HCT116 (cell line): ENCODE results near the gene CALML6. TPM values are rescaled to one million over a fixed set of nuclear protein-coding genes. Genes with fewer than 3 reads are reported as not detected.

Experiments
- ATAC-seq: fragments of 200-7000 bp; cut with Tn5 transposase; 2 replicates; pipeline ENCODE4 v1.9.1; 2020; ENCODE audit warnings: mild to moderate bottlenecking, moderate library complexity
- BruUV-seq: library from RNA; stranded (reverse); fragments of 400-500 nt; replicated peaks from 2 replicates; lab custom pipeline; 2021; lab: Mats Ljungman, UMichigan
- CTCF ChIA-PET: fragments of 300-600 bp; sonication (Branson Sonifier 250); formaldehyde crosslinking; loops from one replicate; lab custom pipeline; 2021; ENCODE audit warnings: antibody characterized with exemption; lab: Charles Lee
- POLR2A ChIA-PET: fragments of 300-600, 350-600 bp; sonication (Branson Sonifier 250); formaldehyde crosslinking; loops from one replicate; lab custom pipeline; 2021; ENCODE audit warnings: antibody characterized with exemption; lab: Charles Lee
- RAD21 ChIA-PET, 2 experiments: fragments of 300-600 bp; sonication (Branson Sonifier 250); formaldehyde crosslinking; loops; one replicate each; lab custom pipeline; 2023; ENCODE audit warnings: low total read pairs in 2 of 2; ENCODE audit not compliant: uncharacterized antibody in 2 of 2, unreplicated experiment in 2 of 2, low non-redundant PET in 1 of 2; lab: Charles Lee
- DNase-seq: peaks from one replicate; pipeline ENCODE4 v3.0.0-alpha.2; 2010; ENCODE audit warnings: low read depth, low spot score
- H2AFZ ChIP-seq: fragments of 200-600 bp; shearing (Covaris generic), sonication (generic); 2 replicates; pipeline ENCODE4 v1.6.1; 2017; ENCODE audit warnings: low read depth, mixed run types, mixed read lengths, antibody characterized with exemption, low read length; ENCODE audit not compliant: poor library complexity, severe bottlenecking
- H3K27ac ChIP-seq: 2 replicates; pipeline ENCODE4 v1.5.1; 2012; ENCODE audit warnings: low read depth, low read length
- H3K27me3 ChIP-seq: fragments of 200-600 bp; sonication (generic); 2 replicates; pipeline ENCODE4 v1.6.1; 2016; ENCODE audit warnings: mixed run types, low read length, mixed read lengths; ENCODE audit not compliant: insufficient read depth
- H3K36me3 ChIP-seq, 2 experiments: fragments of 200-500 bp in 1 of 2; fragments of 200-600 bp in 1 of 2; sonication (Bioruptor generic) in 1 of 2; sonication (generic) in 1 of 2; 2 replicates each; pipeline versions ENCODE4 v1.5.1 to v1.6.1; 2014 to 2016; ENCODE audit warnings: low read length in 2 of 2, inconsistent platforms in 1 of 2, mixed read lengths in 1 of 2, mixed run types in 1 of 2; ENCODE audit not compliant: insufficient read depth in 2 of 2, control insufficient read depth in 1 of 2
- H3K4me1 ChIP-seq, 2 experiments: fragments of 200-600 bp in 1 of 2; sonication (generic) in 1 of 2; 2 replicates each; pipeline versions ENCODE4 v1.5.1 to v1.6.1; 2012 to 2017; ENCODE audit warnings: low read length in 2 of 2, inconsistent platforms in 1 of 2, mild to moderate bottlenecking in 1 of 2, mixed read lengths in 1 of 2, mixed run types in 1 of 2, moderate library complexity in 1 of 2; ENCODE audit not compliant: insufficient read depth in 2 of 2, control insufficient read depth in 1 of 2
- H3K4me2 ChIP-seq: fragments of 200-600 bp; sonication (generic); 2 replicates; pipeline ENCODE4 v1.6.1; 2017; ENCODE audit warnings: mixed run types, low read length, mixed read lengths
- H3K4me3 ChIP-seq, 2 experiments: fragments of 200-600 bp in 1 of 2; sonication (generic) in 1 of 2; replicated peaks in 1 of 2; 2 replicates each; pipeline ENCODE4 v1.5.1; 2011 to 2016; ENCODE audit warnings: low read length in 2 of 2, control low read depth in 1 of 2, low read depth in 1 of 2, mild to moderate bottlenecking in 1 of 2, mixed read lengths in 1 of 2, mixed run types in 1 of 2
- H3K79me2 ChIP-seq: fragments of 200-600 bp; sonication (generic); 2 replicates; pipeline ENCODE4 v1.6.1; 2017; ENCODE audit warnings: mild to moderate bottlenecking, mixed run types, low read length, moderate library complexity, mixed read lengths; ENCODE audit not compliant: insufficient read depth
- H3K9ac ChIP-seq: fragments of 200-600 bp; sonication (generic); 2 replicates; pipeline ENCODE4 v1.6.1; 2016; ENCODE audit warnings: low read length, mixed read lengths
- H3K9me2 ChIP-seq: fragments of 200-600 bp; sonication (generic), shearing (Covaris generic); 2 replicates; pipeline ENCODE4 v1.6.1; 2017; ENCODE audit warnings: mixed run types, mild to moderate bottlenecking, moderate library complexity; ENCODE audit not compliant: insufficient read depth
- H3K9me3 ChIP-seq, 2 experiments: fragments of 200-500 bp in 1 of 2; fragments of 200-600 bp in 1 of 2; sonication (Bioruptor generic) in 1 of 2; sonication (generic) in 1 of 2; 2 replicates each; pipeline ENCODE4 v1.6.1; 2014 to 2017; ENCODE audit warnings: low read length in 2 of 2, mixed read lengths in 2 of 2, inconsistent platforms in 1 of 2, low read depth in 1 of 2, mild to moderate bottlenecking in 1 of 2, mixed run types in 1 of 2, moderate library complexity in 1 of 2; ENCODE audit not compliant: control insufficient read depth in 1 of 2, insufficient read depth in 1 of 2
- H4K20me1 ChIP-seq: fragments of 200-600 bp; sonication (generic), shearing (Covaris generic); 2 replicates; pipeline ENCODE4 v1.6.1; 2017; ENCODE audit warnings: mixed run types, mild to moderate bottlenecking, moderate library complexity; ENCODE audit not compliant: insufficient read depth
- ATF3 ChIP-seq: IDR thresholded peaks from 2 replicates; pipeline ENCODE4 v1.6.1; 2012
- CBX3 ChIP-seq: IDR thresholded peaks from 2 replicates; pipeline ENCODE4 v1.6.1; 2012; ENCODE audit warnings: low read depth
- CEBPB ChIP-seq: IDR thresholded peaks from 2 replicates; pipeline ENCODE4 v1.6.1; 2012; ENCODE audit warnings: low read depth
- CTCF ChIP-seq, 3 experiments: fragments of 200-600 bp in 1 of 3; sonication (generic) in 1 of 3; IDR thresholded peaks in 2 of 3; conservative IDR thresholded peaks in 1 of 3; 2 replicates each; pipeline ENCODE4 v1.5.1; 2012 to 2017; ENCODE audit warnings: low read depth in 2 of 3, low read length in 2 of 3, antibody characterized with exemption in 1 of 3, borderline replicate concordance in 1 of 3, control low read depth in 1 of 3, mild to moderate bottlenecking in 1 of 3, mixed read lengths in 1 of 3, mixed run types in 1 of 3, moderate library complexity in 1 of 3; ENCODE audit not compliant: insufficient read depth in 1 of 3
- EGR1 ChIP-seq: IDR thresholded peaks from 2 replicates; pipeline ENCODE4 v1.6.1; 2012; ENCODE audit warnings: low read depth
- EZH2 ChIP-seq: fragments of 200-600 bp; sonication (generic); IDR thresholded peaks from 2 replicates; pipeline ENCODE4 v1.6.1; 2017; ENCODE audit warnings: antibody characterized with exemption, mixed run types
- FOSL1 ChIP-seq: IDR thresholded peaks from 2 replicates; pipeline ENCODE4 v1.6.1; 2012; ENCODE audit warnings: low read depth
- JUND ChIP-seq: IDR thresholded peaks from 2 replicates; pipeline ENCODE4 v1.6.1; 2012
- MAX ChIP-seq: IDR thresholded peaks from 2 replicates; pipeline ENCODE4 v1.6.1; 2012
- POLR2A ChIP-seq: IDR thresholded peaks from 2 replicates; pipeline ENCODE4 v1.7.0; 2011; ENCODE audit warnings: borderline replicate concordance; ENCODE audit not compliant: insufficient read depth, insufficient read length; ENCODE audit errors: extremely low read depth
- POLR2AphosphoS5 ChIP-seq: IDR thresholded peaks from 2 replicates; pipeline ENCODE4 v1.6.1; 2011; ENCODE audit warnings: mild to moderate bottlenecking, low read depth, low read length, moderate library complexity
- RAD21 ChIP-seq: IDR thresholded peaks from 2 replicates; pipeline ENCODE4 v1.6.1; 2012; ENCODE audit warnings: low read depth, mild to moderate bottlenecking
- REST ChIP-seq: IDR thresholded peaks from 2 replicates; pipeline ENCODE4 v1.6.1; 2012; ENCODE audit warnings: low read depth
- SIN3A ChIP-seq: IDR thresholded peaks from 2 replicates; pipeline ENCODE4 v1.6.1; 2012; ENCODE audit warnings: low read depth
- TCF7L2 ChIP-seq: IDR thresholded peaks from 2 replicates; pipeline ENCODE4 v1.7.0; 2011; ENCODE audit warnings: borderline replicate concordance, inconsistent platforms; ENCODE audit not compliant: insufficient read depth, insufficient read length; ENCODE audit errors: extremely low read depth
- YY1 ChIP-seq: IDR thresholded peaks from 2 replicates; pipeline ENCODE4 v1.6.1; 2011; ENCODE audit warnings: low read length, low read depth, moderate library complexity, mild to moderate bottlenecking; ENCODE audit not compliant: insufficient replicate concordance; ENCODE audit errors: extremely low read depth
- ZBTB33 ChIP-seq: IDR thresholded peaks from 2 replicates; pipeline ENCODE4 v1.6.1; 2011; ENCODE audit warnings: mild to moderate bottlenecking, low read length, moderate library complexity; ENCODE audit not compliant: insufficient replicate concordance; ENCODE audit errors: extremely low read depth
- ZFX ChIP-seq: fragments of 450-650 bp; IDR thresholded peaks from 2 replicates; pipeline ENCODE4 v1.6.1; 2017
- ZNF274 ChIP-seq: fragments of 200-500 bp; sonication (Bioruptor generic); IDR thresholded peaks from 2 replicates; pipeline ENCODE4 v1.6.1; 2014; ENCODE audit warnings: mild to moderate bottlenecking, low read depth, low read length, inconsistent platforms
- intact Hi-C: fragments of 100-400 bp; cut with micrococcal nuclease; formaldehyde crosslinking; loops from 2 replicates; pipeline ENCODE4 v1.10.0; 2022
- total RNA-seq: library from RNA; stranded (reverse); gene quantifications from one replicate; pipeline ENCODE4 v1.2.1, GENCODE V29; 2021; ENCODE audit not compliant: unreplicated experiment

The CALML6 gene
- total RNA-seq, 1 experiment from 2014 or later: 2.3 TPM

GRCh38 chr1:1899266-1899966 lies 15.6 kb upstream of the CALML6 start:
- no TSS peak for BruUV-seq
- Histone ChIP-seq H3K79me2 (no peaks in the 10 kb centered on the region), H2AFZ (no peak overlapping the region), H3K4me2 (no peak overlapping the region), H3K27ac (no peak overlapping the region), H3K4me1 (peaks cover 19 to 30% of the 10 kb centered on the region in 2 experiments), H3K36me3 (no peaks in the 10 kb centered on the region), H3K9me2 (no peaks in the 10 kb centered on the region), H3K4me3 (no peak overlapping the region), H3K9me3 (no peaks in the 10 kb centered on the region), H3K27me3 (no peaks in the 10 kb centered on the region), H3K9ac (no peak overlapping the region), H4K20me1 (no peaks in the 10 kb centered on the region)
- no peak for DNase-seq
- no peak for ATAC-seq
- TF ChIP-seq POLR2AphosphoS5: no peak
- no peak for TF ChIP-seq EGR1
- TF ChIP-seq RAD21: no peak
- no peak for TF ChIP-seq MAX
- no peak for TF ChIP-seq ZNF274
- TF ChIP-seq CEBPB: no peak
- no peak for TF ChIP-seq YY1
- no peak for TF ChIP-seq POLR2A
- TF ChIP-seq EZH2: no peak
- TF ChIP-seq JUND: no peak
- TF ChIP-seq FOSL1: no peak
- no peak for TF ChIP-seq SIN3A
- no peak for TF ChIP-seq CTCF (IDR thresholded peaks at IDR 0.05 in 2 of 3, conservative IDR thresholded peaks at IDR 0.05 in 1 of 3; ENCODE audit: borderline replicate concordance in 1 of 3, insufficient read depth in 1 of 3, low read depth in 2 of 3, low read length in 2 of 3)
- no peak for TF ChIP-seq ATF3
- TF ChIP-seq ZBTB33: no peak
- no peak for TF ChIP-seq TCF7L2
- TF ChIP-seq CBX3: no peak
- TF ChIP-seq REST: no peak
- TF ChIP-seq ZFX: no peak
- ChIA-PET CTCF (interaction anchor here (2.2 kb wide), 1 partner anchor 9 kb away, joined by 9 read pairs; no protein-coding TSS in a partner anchor), POLR2A (no interaction called here), RAD21 (interaction anchor here in 1 of 2 experiments (1.1 kb wide), 1 partner anchor 9 kb away, joined by 3 read pairs; no protein-coding TSS in a partner anchor)
- intact Hi-C loops: no loop called here
